ENCODE measurements around the gene BCL11B. TPM values are rescaled to one million over a fixed set of nuclear protein-coding genes. Genes with fewer than 3 reads are reported as not detected.

Gene BCL11B
- total RNA-seq, 1 experiment from 2014 or later, result 0.84 TPM

- no peak for TF ChIP-seq CTCF (IDR thresholded peaks at IDR 0.05; ENCODE audit: unreplicated experiment)
- Mint-ChIP-seq H3K9me3 (ENCODE audit: unreplicated experiment) (no peaks in the 10 kb centered on the region), H3K36me3 (ENCODE audit: insufficient read depth, unreplicated experiment) (peaks cover 2% of the 10 kb centered on the region), H3K27ac (ENCODE audit: low read depth, unreplicated experiment) (no peak overlapping the region), H3K4me1 (ENCODE audit: insufficient read depth, unreplicated experiment) (peaks cover 12% of the 10 kb centered on the region), H3K4me3 (ENCODE audit: unreplicated experiment) (no peak overlapping the region), H3K27me3 (ENCODE audit: insufficient read depth, unreplicated experiment) (peaks cover 27% of the 10 kb centered on the region)
- DNase-seq (ENCODE audit: unreplicated experiment), result no peak
- ChIA-PET POLR2A (no interaction called here), CTCF (interaction anchor here (0.7 kb wide), 1 partner anchor 632 kb away, joined by 3 read pairs; no protein-coding TSS in a partner anchor)
- intact Hi-C loops (cut with micrococcal nuclease), result no loop called here
- BruUV-seq (replicated peaks), result no TSS peak
These were observed 139.0 kb downstream of the BCL11B start for GRCh38 chr14:99132821-99133635.

- H3K4me3 Mint-ChIP-seq (ENCODE audit: unreplicated experiment), result no peak overlapping the region
- H3K4me1 Mint-ChIP-seq (ENCODE audit: insufficient read depth, unreplicated experiment), result peaks cover 24% of the 10 kb centered on the region
- intact Hi-C loops (cut with micrococcal nuclease), result no loop called here
- no TSS peak for BruUV-seq (replicated peaks)
- peaks cover 4% of the 10 kb centered on the region for H3K36me3 Mint-ChIP-seq (ENCODE audit: insufficient read depth, unreplicated experiment)
- POLR2A ChIA-PET, result no interaction called here
- TF ChIP-seq CTCF (IDR thresholded peaks at IDR 0.05; ENCODE audit: unreplicated experiment), result no peak
- DNase-seq (ENCODE audit: unreplicated experiment), result no peak
- no peak overlapping the region for H3K27ac Mint-ChIP-seq (ENCODE audit: low read depth, unreplicated experiment)
- H3K9me3 Mint-ChIP-seq (ENCODE audit: unreplicated experiment), result no peaks in the 10 kb centered on the region
- H3K27me3 Mint-ChIP-seq (ENCODE audit: insufficient read depth, unreplicated experiment), result peaks cover 14% of the 10 kb centered on the region
- CTCF ChIA-PET, result no interaction called here
These were observed 140.2 kb downstream of the BCL11B start for GRCh38 chr14:99131632-99132271.

GRCh38 chr14:99129998-99130397 is 142.0 kb downstream of the BCL11B start:
- peaks cover 24% of the 10 kb centered on the region for H3K4me1 Mint-ChIP-seq (ENCODE audit: insufficient read depth, unreplicated experiment)
- H3K9me3 Mint-ChIP-seq (ENCODE audit: unreplicated experiment), result no peaks in the 10 kb centered on the region
- TF ChIP-seq CTCF (IDR thresholded peaks at IDR 0.05; ENCODE audit: unreplicated experiment), result no peak
- peaks cover 13% of the 10 kb centered on the region for H3K27me3 Mint-ChIP-seq (ENCODE audit: insufficient read depth, unreplicated experiment)
- BruUV-seq (replicated peaks), result no TSS peak
- intact Hi-C loops (cut with micrococcal nuclease), result loop anchor here (5.0 kb wide), 1 partner anchor 173 kb away; no protein-coding TSS in a partner anchor
- no peak overlapping the region for H3K4me3 Mint-ChIP-seq (ENCODE audit: unreplicated experiment)
- no peak for DNase-seq (ENCODE audit: unreplicated experiment)
- peaks cover 4% of the 10 kb centered on the region for H3K36me3 Mint-ChIP-seq (ENCODE audit: insufficient read depth, unreplicated experiment)
- CTCF ChIA-PET, result interaction anchor here (1.1 kb wide), 1 partner anchor 9 kb away, joined by 4 read pairs; no protein-coding TSS in a partner anchor
- POLR2A ChIA-PET, result interaction anchor here (0.7 kb wide), 1 partner anchor 32 kb away, joined by 3 read pairs; no protein-coding TSS in a partner anchor
- no peak overlapping the region for H3K27ac Mint-ChIP-seq (ENCODE audit: low read depth, unreplicated experiment)

GRCh38 chr14:99129211-99129696 is 142.7 kb downstream of the BCL11B start:
- no peak for TF ChIP-seq CTCF (IDR thresholded peaks at IDR 0.05; ENCODE audit: unreplicated experiment)
- peaks cover 24% of the 10 kb centered on the region for H3K4me1 Mint-ChIP-seq (ENCODE audit: insufficient read depth, unreplicated experiment)
- ChIA-PET POLR2A (no interaction called here), CTCF (interaction anchor here (1.1 kb wide), 1 partner anchor 9 kb away, joined by 4 read pairs; no protein-coding TSS in a partner anchor)
- no peak overlapping the region for H3K27ac Mint-ChIP-seq (ENCODE audit: low read depth, unreplicated experiment)
- peaks cover 4% of the 10 kb centered on the region for H3K36me3 Mint-ChIP-seq (ENCODE audit: insufficient read depth, unreplicated experiment)
- no TSS peak for BruUV-seq (replicated peaks)
- no peak for DNase-seq (ENCODE audit: unreplicated experiment)
- intact Hi-C loops (cut with micrococcal nuclease), result loop anchor here (5.0 kb wide), 1 partner anchor 172 kb away; no protein-coding TSS in a partner anchor
- peaks cover 13% of the 10 kb centered on the region for H3K27me3 Mint-ChIP-seq (ENCODE audit: insufficient read depth, unreplicated experiment)
- H3K4me3 Mint-ChIP-seq (ENCODE audit: unreplicated experiment), result no peak overlapping the region
- H3K9me3 Mint-ChIP-seq (ENCODE audit: unreplicated experiment), result no peaks in the 10 kb centered on the region

All from MCF 10A (cell line).